Superior temporal gyrus (tissue), 1 donor: Measurements from ENCODE around the gene DGLUCY.
"Not testable (repeated sequence)": the region's sequence is repeated elsewhere in the genome, so short reads cannot be mapped to it uniquely, and the experiment has no call there.

Experiments used
- DNase-seq: peaks from one replicate; pipeline ENCODE4 v3.0.0-alpha.2; 2016; ENCODE audit errors: extremely low spot score

Gene DGLUCY

GRCh38 chr14:91169951-91170350, 56.1 kb downstream of the DGLUCY start:
- no peak for DNase-seq

DNA sequence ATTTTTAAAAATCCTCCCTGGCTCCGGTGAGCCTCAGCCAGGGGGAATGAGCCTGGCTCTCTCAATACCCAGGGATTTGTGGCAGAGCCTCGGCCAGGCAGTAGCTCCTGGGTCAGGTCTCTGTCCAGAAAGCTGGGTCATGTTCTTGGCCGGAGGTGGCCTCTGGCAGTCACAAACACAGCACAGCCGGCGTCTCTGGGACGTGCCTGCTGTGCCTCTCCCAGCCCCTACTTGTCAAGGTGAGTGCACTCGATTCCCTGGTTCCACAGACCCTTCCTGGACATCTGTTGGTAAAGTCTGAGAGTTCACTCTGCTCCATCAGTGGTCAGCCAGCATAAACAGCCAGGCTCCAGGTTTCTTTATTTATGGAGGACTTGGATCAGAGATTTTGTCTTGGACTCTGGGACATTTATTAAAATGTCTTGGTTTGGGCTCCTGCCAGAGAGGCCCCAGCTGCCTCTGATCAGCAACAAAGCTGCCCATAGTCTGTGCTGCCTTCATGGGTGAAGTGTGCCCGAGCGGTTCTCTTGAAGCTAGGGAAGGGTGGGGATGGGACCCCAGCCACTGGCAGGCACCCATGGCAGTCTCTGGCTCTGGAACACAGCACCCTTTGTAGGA, 56.7 kb downstream of the DGLUCY start:
- DNase-seq, result peak; percentile 69

GRCh38 chr14:91171291-91171690, 57.4 kb downstream of the DGLUCY start:
- DNase-seq, result no peak

DNA sequence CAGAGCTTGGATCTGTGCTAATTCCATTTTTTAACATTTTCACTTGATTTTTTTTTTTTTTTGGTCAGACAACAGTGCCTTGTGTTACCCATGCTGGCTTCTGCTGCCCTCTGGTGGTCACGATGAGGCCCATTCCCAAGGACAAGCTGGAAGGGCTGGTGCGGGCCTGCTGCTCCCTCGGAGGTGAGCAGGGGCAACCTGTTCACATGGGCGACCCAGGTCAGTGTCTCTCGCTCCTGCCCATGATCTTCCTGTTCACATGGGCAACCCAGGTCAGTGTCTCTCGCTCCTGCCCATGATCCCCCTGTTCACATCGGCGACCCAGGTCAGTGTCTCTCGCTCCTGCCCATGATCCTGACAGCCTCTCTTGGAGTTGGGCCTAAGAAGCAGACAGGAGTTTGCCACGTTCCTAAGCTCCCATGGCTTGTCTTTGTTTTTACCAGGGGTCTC, 59.4 kb downstream of the DGLUCY start:
- DNase-seq, result peak; percentile 87

DNA sequence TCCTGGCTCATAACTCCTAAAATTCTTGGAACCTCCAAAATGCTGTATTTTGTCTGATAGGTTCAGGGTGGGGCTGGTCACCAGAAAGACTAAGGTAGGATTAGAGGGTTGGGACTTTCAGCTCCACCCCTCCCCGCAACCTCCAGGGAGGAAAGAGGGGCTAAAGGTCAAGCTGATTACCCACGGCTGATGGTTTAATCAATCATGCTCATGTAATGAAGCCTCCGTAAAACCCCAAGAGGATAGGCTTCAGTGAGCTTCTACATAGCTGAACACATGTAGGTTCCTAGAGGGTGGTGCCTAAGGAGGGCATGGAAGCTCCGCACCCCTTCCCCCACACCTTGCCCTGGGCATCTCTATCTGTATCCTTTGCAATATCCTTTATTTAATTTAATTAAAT, 60.0 kb downstream of the DGLUCY start:
- DNase-seq, result no peak

GRCh38 chr14:91175291-91176201, 61.7 kb downstream of the DGLUCY start:
- no peak for DNase-seq

DNA sequence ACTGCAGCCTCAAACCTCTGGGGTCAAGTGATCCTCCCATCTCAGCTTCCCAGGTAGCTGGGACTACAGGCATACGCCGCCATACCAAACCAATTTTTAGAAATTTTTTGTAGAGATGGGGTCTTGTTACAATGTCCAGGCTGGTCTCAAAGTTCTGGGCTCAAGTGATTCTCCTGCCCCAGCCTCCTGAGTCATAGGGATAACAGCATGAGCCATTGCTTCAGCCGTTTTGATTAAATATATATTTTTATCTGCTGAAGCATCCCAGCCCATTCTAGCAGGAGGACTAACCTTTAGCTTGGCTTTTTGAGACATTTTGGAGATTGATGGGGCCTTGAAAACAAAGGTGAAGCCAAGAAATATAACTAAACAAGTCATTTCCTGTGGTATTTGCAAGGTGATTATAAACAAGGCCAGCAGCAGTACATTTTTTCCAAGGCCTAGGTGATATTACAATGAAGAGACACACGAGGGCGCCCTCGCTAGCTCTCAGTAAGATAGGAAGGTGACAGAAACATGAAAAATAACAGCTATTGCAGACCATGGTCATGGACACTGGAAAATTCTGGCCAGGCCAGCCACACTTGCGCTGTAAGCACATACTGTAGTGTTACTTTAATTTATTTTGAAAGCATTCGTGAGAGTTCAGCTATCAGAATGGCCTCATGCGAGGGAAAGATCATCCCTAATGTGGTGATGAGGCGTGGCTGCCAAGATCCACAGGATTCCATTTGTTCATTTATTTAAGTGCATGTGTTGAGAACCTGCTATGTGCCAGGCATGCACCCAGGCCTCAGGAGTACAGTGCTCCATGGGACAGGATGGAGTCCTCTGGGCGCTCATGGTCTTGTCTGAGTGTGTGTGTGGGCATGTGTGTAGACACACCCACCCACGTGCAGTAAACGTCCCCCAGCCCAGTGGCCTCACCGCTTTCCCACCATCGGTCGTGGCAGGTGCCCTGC, 63.5 kb downstream of the DGLUCY start:
- peak; percentile 76 for DNase-seq

DNA sequence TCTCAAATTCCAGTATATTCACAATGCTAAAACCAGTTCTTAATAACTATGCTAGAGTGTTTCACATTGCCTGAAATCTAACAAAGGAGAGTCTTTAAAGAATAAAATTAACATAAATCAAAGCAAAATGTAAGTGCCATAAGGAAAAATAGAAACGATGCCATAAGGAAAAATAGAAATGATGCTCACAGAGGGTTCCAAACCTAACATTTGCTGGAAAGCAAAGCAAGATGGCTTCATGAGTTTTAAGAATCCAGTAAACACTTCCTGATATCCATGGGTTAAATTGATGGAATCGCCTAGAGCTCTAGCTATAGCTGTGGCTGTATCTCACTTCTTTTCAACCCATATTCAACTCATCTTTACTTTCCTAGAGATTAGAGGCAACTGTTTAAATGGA, 66.7 kb downstream of the DGLUCY start:
- DNase-seq, result no peak

- DNase-seq, result not testable (repeated sequence)
Measured at GRCh38 chr14:91182753-91183152, 68.9 kb downstream of the DGLUCY start.

GRCh38 chr14:91184559-91184958, 70.7 kb downstream of the DGLUCY start:
- no peak for DNase-seq

DNA sequence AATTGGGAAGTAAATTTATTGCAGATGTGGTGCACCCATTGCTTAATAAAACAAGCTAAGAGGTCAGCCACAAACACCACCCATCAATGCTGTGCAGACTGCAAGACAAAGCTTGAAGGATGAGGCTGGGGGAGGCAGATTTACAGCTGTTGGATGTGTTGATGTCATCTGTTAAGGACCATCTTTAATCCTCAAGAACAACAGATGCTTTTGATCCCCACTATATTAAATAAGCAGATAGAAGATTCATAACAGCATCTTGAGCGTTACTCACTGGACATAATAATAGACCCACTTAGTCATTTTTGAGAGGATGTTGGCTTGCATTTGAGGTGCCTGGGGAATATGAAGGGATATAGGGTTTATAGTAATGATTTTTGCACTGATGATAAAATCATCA, 71.8 kb downstream of the DGLUCY start:
- no peak for DNase-seq

DNA sequence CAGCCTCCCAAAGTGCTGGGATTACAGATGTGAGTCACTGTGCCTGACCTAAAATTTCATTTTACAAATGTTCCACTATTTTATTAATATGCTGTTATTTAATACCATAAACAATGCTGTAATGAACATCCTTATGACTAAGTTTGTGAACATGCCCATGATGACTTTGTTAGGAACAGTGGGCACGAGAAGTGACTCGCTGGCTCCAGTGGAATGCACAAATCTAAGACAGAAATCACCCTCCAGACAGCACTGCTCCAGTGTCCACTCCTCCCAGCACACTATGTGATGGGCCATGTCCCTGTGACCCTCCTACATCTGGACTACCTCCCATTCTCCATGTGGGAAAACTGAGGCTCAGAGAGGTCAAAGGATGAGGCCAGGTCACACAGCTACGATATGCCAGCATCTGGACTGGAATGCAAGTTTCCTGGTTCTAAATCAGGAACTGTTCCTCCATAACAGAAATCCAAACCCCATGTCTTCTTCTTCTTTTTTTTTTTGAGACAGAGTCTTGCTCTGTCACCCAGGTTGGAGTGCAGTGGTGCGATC, 72.7 kb downstream of the DGLUCY start:
- no peak for DNase-seq

DNA sequence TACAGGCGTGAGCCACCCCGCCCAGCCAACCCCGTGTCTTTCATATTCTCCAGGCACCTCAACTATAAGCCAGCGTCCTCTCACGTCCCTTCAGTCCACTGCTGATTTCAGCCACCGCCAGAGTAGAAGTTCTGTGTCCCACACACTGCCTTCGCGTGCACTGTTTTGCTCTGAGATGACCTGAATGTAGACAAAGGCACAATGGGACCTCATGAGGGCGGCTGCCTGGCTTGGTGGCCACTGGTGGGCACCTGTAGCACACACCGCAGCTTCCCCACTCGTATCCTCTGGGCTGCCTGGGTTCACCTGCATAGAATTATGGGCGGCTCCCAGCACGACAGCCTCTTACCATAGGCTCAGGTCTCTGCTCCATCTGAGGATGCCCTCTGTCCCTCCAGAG, 73.4 kb downstream of the DGLUCY start:
- DNase-seq, result no peak

GRCh38 chr14:91190853-91191252, 77.0 kb downstream of the DGLUCY start:
- no peak for DNase-seq

- no peak for DNase-seq
Measured at GRCh38 chr14:91193069-91193468, 79.2 kb downstream of the DGLUCY start.

- no peak for DNase-seq
Measured at GRCh38 chr14:91195881-91196280, 82.0 kb downstream of the DGLUCY start.

- no peak for DNase-seq
Measured at GRCh38 chr14:91197631-91198030, 83.8 kb downstream of the DGLUCY start.

GRCh38 chr14:91200802-91201201, 86.9 kb downstream of the DGLUCY start:
- not testable (repeated sequence) for DNase-seq

GRCh38 chr14:91202234-91202974, 88.5 kb downstream of the DGLUCY start:
- DNase-seq, result no peak

DNA sequence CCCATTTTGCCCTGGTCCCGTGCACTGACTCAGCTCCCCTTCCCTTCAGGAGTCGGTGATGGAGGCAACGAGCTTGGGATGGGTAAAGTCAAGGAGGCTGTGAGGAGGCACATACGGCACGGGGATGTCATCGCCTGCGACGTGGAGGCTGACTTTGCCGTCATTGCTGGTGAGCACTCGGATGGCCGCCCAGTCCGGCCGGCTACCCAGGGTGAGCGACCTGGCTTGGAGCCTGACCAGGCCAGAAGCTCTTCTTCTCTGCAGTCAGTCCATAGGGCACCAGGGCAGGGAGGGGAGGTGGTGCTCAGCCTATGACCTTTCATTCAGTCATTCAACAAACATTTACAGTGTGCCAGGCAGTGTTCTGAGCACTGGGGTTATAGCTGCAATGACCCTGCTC, 90.8 kb downstream of the DGLUCY start:
- DNase-seq, result no peak

GRCh38 chr14:91205459-91205858, 91.6 kb downstream of the DGLUCY start:
- no peak for DNase-seq
